Posterior vena cava (tissue), 2 donors: Measurements from ENCODE around the gene CAMK1D. TPM values are rescaled to one million over a fixed set of nuclear protein-coding genes. Genes with fewer than 3 reads are reported as not detected.
A peak's percentile ranks its signal among the peaks of the same experiment; 100 is the strongest.
"Not testable (repeated sequence)": the region's sequence is repeated elsewhere in the genome, so short reads cannot be mapped to it uniquely, and the experiment has no call there.

Experiments used
- DNase-seq: peaks from one replicate; pipeline ENCODE4 v3.0.0-alpha.2; 2020; ENCODE audit warnings: low spot score
- intact Hi-C, 2 donors: fragments of 100-400 bp; cut with DNase I; formaldehyde crosslinking; loops; one replicate each; pipeline versions ENCODE4 v1.14.1 to v1.14.2; 2022 to 2023
- long read RNA-seq, 2 donors: library from polyadenylated mRNA; unstranded; transcript quantifications; one replicate each; pipeline ENCODE4 v2.0.0, GENCODE V29; 2020 to 2021
- total RNA-seq, 2 donors: library from RNA; stranded (reverse); fragmentation: NEBNext Ultra II Directional; extraction: Animal tissue kit (Norgen Biotek cat#: 25700); gene quantifications; one replicate each; pipeline ENCODE4 v1.2.1, GENCODE V29; 2021
- donor health status: DM: yes; HTN: yes; CAD: no.
- donor health status: DM: yes; HTN: yes; CAD: no.

CAMK1D gene
- 10 to 100 TPM; 12.2 to 17.8 TPM for total RNA-seq
- long read RNA-seq, donor 1, partial matches to known transcripts: 0 of 13 reads
- long read RNA-seq, donor 1, other reads (novel, unspliced or antisense): 13 of 13 reads
- long read RNA-seq, donor 2, partial matches to known transcripts: 1 of 13 reads
- long read RNA-seq, donor 2, other reads (novel, unspliced or antisense): 12 of 13 reads

DNA sequence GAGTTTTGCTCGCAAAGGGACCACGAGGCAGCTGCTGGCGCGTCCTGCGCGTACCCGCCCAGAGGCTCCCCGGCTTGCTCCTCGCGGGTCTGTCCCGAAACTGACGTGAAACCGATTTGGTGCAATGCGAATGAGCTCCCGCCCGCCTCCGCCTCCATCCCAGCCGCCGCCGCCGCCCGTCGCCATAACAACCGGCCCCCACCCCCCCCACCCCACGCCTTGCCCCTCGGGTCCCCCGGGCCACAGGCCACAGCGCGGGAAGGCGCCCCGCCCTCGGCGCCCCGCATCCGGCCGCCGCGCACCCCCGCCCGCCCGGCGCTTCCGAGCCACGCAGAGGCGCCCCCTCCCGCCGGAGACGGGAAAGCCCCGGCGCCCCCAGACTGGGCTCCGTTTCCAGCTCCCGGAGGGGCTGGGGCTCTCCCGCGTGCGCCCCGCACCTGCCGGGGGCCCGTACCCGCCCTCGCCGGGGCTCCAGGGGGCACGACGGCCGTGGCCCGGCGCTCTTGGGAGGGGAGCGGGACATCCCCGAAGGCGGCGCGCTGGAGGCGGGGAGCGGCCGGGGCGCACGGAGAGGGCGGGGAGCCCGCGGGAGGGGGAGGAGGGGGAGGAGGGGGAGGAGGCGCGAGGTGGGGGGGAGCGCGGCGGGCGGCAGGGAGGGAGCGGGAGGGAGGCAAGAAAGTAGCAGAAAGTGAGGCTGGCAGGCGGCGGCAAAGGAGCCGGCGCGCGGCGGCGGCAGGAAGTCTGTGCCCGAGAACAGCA, at the start of gene CAMK1D:
TSS of gene CAMK1D (plus strand) at position 678 of the 759 bp plus-strand sequence.
- intact Hi-C loops: no loop called here
- peak; percentile 94 for DNase-seq

DNA sequence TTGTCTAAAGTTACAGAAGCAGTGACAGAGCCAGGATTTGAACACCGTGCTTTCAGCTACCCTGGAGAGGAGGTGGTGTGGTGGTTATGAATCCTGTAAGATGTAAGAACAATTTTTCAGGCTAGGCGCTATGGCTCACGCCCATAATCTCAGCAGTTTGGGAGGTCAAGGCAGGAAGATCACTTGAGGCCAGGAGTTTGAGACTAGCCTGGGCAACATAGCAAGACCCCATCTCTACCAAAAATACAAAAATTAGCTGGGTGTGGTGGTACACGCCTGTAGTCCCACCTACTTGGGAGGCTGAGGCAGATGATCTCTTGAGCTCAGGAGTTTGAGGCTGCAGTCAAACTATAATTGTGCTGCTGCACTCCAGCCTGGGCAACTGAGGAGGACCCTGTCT, 48.3 kb upstream of the CAMK1D start:
- DNase-seq: not testable (repeated sequence)

GRCh38 chr10:12308057-12308456, 41.3 kb upstream of the CAMK1D start:
- DNase-seq: peak; percentile 86
- intact Hi-C loops: no loop called here

More for the DNA sequence above, 48.3 kb upstream of the CAMK1D start:
- intact Hi-C loops: not testable (repeated sequence)

DNA sequence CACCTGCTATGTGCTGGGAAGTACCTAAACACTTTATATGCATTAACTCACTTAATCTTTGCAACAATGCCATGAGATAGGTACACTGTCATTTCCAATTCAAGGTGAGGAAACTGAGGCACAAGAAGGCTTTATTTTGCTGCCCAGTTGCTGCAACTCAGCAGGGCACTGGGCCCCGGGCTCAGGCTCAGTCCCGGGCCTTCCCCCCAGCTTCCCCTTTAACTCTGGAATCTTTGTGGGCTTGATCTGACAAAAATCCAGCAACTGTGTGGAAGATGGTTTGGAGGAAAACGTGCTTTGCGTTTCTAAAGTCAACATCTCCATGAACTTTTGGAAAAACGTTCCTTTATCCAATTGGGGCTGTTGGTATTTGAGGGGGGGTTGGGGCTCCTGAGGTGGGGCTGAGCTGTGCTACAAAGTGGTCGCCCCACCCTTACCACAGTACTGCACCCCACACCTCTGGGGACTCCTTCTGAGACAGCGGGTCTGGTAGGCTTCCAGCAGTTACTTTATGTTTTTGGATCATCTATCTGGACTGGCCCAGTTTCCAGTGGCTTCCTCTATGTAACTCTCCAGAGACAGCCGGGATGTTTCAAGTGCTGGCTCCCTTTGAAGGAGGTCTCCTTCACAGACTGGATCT, 40.5 kb upstream of the CAMK1D start:
- intact Hi-C loops: no loop called here
- DNase-seq: no peak

DNA sequence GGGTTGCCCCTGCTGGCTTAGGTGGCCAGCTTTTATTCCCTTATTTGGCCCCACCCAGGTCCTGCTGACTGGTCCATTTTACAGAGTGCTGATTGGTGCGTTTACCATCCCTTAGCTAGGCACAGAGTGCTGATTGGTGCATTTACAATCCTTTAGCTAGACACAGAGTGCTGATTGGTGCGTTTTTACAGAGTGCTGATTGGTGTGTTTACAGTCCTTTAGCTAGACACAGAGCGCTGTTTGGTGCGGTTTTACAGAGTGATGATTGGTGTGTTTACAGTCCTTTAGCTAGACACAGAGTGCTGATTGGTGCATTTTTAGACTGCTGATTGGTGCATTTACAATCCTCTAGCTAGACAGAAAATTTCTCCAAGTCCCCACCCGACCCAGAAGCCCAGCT, 39.6 kb upstream of the CAMK1D start:
- DNase-seq, intact Hi-C loops: not testable (repeated sequence)

- DNase-seq: no peak
- intact Hi-C loops: no loop called here
Measured at GRCh38 chr10:12314836-12315235, 34.5 kb upstream of the CAMK1D start.

DNA sequence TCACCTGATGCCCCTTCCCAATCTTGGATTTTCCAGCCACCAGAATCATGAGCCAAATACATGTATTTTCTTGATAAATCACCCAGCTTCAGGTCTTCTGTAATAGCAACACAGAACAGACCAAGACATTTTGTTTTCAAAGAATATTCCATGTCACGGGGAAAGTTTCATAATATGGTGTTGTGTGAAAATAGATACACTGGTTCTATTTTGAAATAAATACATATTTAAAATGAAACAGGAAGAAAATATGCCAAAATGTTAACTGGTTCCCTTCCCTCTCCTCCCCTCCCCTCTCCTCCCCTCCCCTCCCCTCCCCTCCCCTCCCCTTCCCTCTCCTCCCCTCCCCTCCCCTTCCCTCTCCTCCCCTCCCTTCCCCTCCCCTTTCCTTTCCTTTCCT, 30.3 kb upstream of the CAMK1D start:
- intact Hi-C loops: no loop called here
- DNase-seq: no peak

GRCh38 chr10:12320892-12321291, 28.5 kb upstream of the CAMK1D start:
- intact Hi-C loops: no loop called here
- no peak for DNase-seq

DNA sequence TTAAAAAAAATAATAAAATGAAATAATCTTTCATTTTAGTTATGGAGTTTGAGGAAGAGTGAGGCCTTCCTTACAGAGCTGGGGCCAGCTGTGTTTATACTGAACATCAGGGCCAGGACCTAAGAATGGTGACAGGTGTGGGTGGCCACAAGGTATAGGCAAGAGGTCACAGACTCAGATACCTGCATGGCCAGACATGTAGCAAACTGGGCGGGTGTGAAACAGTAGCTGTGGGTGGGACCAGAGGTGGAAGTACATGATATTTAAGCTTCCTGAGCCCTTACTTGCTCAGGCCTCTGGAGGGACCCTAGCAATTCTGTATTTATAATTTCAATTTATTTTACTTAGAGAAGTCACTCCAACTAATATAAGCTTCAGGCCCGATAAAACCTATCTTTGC, 27.7 kb upstream of the CAMK1D start:
- intact Hi-C loops: no loop called here
- peak; percentile 37 for DNase-seq

DNA sequence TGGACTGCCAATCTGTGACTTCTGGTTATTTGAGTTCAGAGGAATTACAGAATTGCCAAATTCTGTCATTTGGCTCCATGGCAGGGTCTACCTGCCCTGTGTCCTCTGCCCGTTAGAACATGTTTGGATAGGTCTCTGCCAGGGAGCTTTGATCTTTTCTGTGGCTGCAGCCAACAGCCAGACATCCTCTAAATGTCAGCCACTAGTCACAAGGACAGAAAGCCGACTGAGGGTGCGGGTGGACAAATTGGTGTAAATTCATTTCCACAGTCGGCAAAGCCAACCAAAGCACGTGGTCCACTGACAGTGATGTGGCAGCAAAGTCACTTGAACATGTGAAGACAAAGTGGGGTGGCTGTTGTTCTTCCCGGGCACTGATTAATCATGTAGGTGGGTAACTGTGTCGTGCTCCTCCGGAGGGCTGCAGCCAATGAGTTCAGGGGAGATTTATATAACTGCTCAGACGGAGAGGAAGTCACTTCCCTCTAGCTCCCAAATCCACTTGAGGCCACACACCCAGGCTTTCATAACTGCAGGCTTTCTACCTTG, 26.7 kb upstream of the CAMK1D start:
- peak; percentile 31 for DNase-seq
- intact Hi-C loops: no loop called here

GRCh38 chr10:12324530-12324929, 24.8 kb upstream of the CAMK1D start:
- intact Hi-C loops: no loop called here
- DNase-seq: no peak

GRCh38 chr10:12327074-12327473, 22.3 kb upstream of the CAMK1D start:
- DNase-seq: no peak
- intact Hi-C loops: no loop called here

DNA sequence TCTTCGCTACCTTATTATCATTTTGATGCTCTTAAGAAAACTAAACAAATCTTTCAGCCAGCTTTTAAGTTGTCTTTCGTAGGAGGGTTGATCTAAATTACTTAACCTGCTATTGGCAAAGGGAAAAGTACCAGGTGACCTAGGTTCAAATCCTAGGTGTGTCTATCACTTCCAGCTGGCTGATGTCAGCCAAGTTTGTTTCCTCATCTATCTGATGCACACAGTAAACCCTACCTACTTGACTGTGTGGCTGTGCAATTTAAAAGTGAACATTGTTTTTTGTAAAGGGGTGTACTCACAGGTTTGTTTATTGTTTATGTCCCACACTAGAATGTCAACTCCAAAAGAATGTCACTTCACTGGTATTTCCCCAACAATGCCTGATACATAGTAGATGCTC, 21.9 kb upstream of the CAMK1D start:
- DNase-seq: no peak
- intact Hi-C loops: no loop called here

GRCh38 chr10:12328312-12328711, 21.0 kb upstream of the CAMK1D start:
- DNase-seq, intact Hi-C loops: not testable (repeated sequence)

GRCh38 chr10:12332572-12333379, 16.6 kb upstream of the CAMK1D start:
- DNase-seq: no peak
- intact Hi-C loops: no loop called here

- DNase-seq: peak; percentile 94
- intact Hi-C loops: no loop called here
Measured at GRCh38 chr10:12333380-12334185, 15.8 kb upstream of the CAMK1D start.

DNA sequence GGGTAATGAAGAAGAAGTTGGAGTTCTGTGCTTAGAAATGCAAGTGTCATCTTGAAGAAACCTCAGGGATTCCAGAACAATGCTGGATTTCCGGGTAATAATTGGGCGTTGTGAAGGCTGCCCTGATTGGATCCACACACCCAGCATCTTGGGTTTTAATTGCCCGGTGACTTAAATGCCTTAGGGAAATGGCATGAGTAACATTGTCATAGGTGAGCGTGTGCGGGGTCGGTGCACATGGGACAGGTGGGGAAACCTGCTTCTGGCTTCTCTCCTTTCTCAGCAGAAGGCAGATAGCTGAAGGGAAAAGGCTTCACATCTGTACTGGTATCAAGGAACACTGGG, 15.2 kb upstream of the CAMK1D start:
- no peak for DNase-seq
- intact Hi-C loops: no loop called here

- intact Hi-C loops, DNase-seq: not testable (repeated sequence)
Measured at GRCh38 chr10:12335169-12335568, 14.2 kb upstream of the CAMK1D start.
